Skeletal muscle satellite cell (primary cell): ENCODE data around the gene SBF1.

Source experiments
- H3K27me3 ChIP-seq: 2 replicates; pipeline ENCODE4 v1.7.0; 2013; ENCODE audit warnings: low read length; ENCODE audit not compliant: control insufficient read depth, insufficient read depth
- H3K36me3 ChIP-seq: 2 replicates; pipeline ENCODE4 v1.7.0; 2013; ENCODE audit warnings: mild to moderate bottlenecking, control low read depth, low read length; ENCODE audit not compliant: insufficient read depth
- H3K4me1 ChIP-seq: 2 replicates; pipeline ENCODE4 v1.7.0; 2013; ENCODE audit warnings: low read length; ENCODE audit not compliant: control insufficient read depth, insufficient read depth
- H3K4me2 ChIP-seq: 2 replicates; pipeline ENCODE4 v1.7.0; 2013; ENCODE audit warnings: mild to moderate bottlenecking, low read length
- H3K4me3 ChIP-seq: 2 replicates; pipeline ENCODE4 v1.7.0; 2013; ENCODE audit warnings: low read length
- H3K9ac ChIP-seq: 2 replicates; pipeline ENCODE4 v1.7.0; 2013; ENCODE audit warnings: mild to moderate bottlenecking, low read depth, low read length, moderate library complexity
- H3K9me3 ChIP-seq: replicated peaks from 2 replicates; pipeline ENCODE4 v1.7.0; 2013; ENCODE audit warnings: mild to moderate bottlenecking, control low read depth, low read length

SBF1 gene

DNA sequence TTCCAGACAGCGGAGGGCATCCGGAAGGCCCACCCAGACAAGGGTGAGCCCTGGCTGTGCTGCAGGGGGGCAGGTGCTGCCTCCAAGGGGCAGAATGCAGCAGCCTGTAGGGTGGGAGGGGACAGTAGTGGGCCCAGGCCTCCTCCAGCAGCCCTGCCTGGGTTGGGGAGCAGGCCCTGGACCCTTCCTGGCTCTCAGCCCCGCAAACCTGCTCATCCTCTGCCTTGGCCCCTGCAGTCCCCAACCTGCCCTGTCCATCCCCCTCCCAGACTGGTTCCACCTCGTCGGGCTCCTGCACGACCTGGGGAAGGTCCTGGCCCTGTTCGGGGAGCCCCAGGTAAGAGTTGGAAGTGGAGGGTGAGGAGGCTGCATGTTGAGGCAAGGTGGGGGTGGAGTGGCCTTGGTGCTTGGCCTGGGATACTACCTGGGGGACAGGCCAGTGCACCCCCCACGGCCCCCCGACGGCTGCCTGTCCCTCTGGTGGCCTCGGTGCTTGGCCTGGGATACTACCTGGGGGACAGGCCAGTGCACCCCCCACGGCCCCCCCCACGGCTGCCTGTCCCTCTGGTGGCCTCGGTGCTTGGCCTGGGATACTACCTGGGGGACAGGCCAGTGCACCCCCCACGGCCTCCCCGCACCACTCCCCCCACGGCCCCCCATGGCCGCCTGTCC, 13.3 kb upstream of the SBF1 start:
- H3K4me3 ChIP-seq, result no peak overlapping the region
- no peaks in the 10 kb centered on the region for H3K4me1 ChIP-seq
- peaks cover 7% of the 10 kb centered on the region for H3K27me3 ChIP-seq
- H3K9me3 ChIP-seq, result no peaks in the 10 kb centered on the region
- no peak overlapping the region for H3K9ac ChIP-seq
- no peak overlapping the region for H3K4me2 ChIP-seq
- H3K36me3 ChIP-seq, result no peaks in the 10 kb centered on the region

DNA sequence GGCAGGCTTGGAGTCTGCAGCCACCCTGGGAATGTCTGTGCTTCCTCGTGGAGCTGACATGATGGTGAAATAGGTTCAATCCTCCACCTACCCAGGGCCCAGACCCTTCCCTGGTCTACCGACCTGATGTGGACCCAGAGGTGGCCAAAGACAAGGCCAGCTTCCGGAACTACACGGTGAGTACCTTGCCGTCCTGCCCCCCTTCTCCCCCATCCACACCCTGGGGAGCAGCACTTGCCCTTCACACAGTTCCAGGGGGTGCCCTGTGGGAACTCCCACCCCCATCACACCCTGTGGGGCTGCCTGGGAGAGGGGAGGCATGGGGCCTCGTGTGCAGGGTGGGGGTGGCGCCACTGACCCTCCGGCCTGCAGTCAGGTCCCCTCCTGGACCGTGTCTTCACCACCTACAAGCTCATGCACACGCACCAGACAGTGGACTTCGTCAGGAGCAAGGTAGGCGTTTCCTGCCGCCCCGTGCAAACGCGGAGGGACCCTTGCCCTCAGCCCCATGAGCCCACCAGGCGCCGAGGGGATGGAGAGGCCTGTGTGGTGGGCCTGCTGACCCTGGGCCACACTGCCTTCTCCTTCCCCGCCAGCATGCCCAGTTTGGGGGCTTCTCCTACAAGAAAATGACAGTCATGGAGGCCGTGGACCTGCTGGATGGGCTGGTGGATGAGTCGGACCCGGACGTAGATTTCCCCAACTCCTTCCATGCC, 12.6 kb upstream of the SBF1 start:
- Histone ChIP-seq H3K4me3 (no peak overlapping the region), H3K36me3 (no peaks in the 10 kb centered on the region), H3K27me3 (peaks cover 8% of the 10 kb centered on the region), H3K9me3 (no peaks in the 10 kb centered on the region), H3K4me2 (no peak overlapping the region), H3K9ac (no peak overlapping the region), H3K4me1 (no peaks in the 10 kb centered on the region)

DNA sequence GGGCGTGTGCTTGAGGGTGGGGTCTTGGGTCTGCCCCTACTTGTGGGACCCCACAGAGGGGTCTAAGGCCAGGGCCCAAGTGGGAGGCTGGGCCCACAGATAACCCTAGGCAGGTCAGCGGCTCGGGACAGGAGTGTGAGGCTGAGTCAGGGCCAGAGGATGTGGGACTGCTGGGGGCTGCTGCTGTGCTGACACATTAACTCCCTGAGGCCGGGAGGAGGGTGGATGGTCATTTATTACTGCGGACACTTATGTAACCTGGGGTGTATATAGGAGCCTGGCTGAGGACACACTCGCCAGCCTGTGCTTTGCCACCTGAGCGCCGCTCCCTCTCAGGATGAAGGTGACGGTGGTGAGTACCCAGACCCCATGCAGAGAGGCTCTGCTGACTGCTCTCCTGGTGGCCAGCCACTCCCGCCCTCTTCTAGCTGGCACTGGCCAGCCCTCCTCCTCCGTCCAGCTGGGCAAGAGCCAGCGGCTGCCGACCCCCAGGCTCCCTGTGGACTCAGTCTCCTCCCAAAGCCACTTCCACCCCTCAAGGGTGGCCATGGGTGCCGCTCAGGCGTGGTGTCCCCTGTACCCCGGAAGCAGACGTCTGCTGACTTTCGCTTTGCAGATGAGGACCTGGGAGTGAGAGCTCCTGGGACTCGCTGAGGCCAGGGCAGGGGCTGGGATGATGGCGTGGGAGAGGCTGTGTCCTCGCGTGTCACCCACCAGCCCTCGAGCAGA, 11.9 kb upstream of the SBF1 start, which contains the start of gene MIOX:
Gene MIOX (plus strand): TSS at position 299 of the 729 bp plus-strand sequence. CDS start 39 bp downstream, at position 338.
- H3K27me3 ChIP-seq, result peaks cover 15% of the 10 kb centered on the region
- H3K9me3 ChIP-seq, result no peaks in the 10 kb centered on the region
- H3K4me2 ChIP-seq, result no peak within 1 kb of the TSS
- H3K36me3 ChIP-seq, result no peaks in the 10 kb centered on the region
- no peak within 1 kb of the TSS for H3K9ac ChIP-seq
- H3K4me3 ChIP-seq, result no peak within 1 kb of the TSS
- peaks cover 6% of the 10 kb centered on the region for H3K4me1 ChIP-seq

DNA sequence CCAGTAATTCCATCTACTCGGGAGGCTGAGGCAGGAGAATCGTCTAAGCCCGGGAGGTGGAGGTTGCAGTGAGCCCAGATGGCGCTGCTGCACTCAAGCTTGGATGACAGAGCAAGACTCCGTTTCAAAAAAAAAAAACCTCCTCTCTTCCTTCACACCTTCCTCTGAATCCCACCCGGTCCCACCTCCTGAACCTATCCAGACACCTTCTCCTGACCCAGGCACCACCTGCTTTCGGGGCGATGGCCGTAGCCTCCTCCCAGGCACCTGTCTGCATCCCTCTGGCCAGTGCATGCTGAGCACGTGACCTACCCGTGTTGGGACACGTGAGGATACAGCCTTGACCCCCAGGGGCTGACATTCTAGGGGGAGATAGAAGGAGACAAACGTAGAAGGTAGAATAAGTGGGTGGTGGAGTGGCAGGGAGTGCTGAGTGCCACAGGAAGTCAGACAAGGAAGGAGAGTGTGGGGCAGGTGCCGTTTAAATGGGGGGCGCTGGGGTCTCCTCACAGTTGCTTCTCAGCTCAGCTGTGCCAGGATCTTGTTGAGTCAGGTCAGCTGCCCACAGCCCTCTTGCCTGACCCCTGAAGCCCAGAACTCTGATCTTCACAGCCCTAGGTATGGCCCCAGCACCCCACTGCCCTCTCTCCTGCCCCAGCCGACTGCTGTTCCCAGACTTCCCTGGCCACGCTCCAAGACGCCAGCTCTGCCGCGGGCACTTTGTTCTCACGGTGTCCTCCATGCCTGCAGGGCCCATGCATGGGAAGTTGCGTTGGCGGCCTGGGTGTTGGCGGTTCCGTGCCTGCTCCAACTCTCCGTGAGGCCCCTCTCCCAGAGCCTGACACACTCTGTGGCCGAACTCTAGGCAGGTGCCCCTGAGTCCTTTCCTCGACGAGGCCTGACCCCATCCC, 10.6 kb upstream of the SBF1 start:
- H3K9me3 ChIP-seq, result no peaks in the 10 kb centered on the region
- H3K9ac ChIP-seq, result no peak overlapping the region
- peaks cover 6% of the 10 kb centered on the region for H3K4me1 ChIP-seq
- no peaks in the 10 kb centered on the region for H3K36me3 ChIP-seq
- peaks cover 27% of the 10 kb centered on the region for H3K27me3 ChIP-seq
- H3K4me3 ChIP-seq, result no peak overlapping the region
- no peak overlapping the region for H3K4me2 ChIP-seq

DNA sequence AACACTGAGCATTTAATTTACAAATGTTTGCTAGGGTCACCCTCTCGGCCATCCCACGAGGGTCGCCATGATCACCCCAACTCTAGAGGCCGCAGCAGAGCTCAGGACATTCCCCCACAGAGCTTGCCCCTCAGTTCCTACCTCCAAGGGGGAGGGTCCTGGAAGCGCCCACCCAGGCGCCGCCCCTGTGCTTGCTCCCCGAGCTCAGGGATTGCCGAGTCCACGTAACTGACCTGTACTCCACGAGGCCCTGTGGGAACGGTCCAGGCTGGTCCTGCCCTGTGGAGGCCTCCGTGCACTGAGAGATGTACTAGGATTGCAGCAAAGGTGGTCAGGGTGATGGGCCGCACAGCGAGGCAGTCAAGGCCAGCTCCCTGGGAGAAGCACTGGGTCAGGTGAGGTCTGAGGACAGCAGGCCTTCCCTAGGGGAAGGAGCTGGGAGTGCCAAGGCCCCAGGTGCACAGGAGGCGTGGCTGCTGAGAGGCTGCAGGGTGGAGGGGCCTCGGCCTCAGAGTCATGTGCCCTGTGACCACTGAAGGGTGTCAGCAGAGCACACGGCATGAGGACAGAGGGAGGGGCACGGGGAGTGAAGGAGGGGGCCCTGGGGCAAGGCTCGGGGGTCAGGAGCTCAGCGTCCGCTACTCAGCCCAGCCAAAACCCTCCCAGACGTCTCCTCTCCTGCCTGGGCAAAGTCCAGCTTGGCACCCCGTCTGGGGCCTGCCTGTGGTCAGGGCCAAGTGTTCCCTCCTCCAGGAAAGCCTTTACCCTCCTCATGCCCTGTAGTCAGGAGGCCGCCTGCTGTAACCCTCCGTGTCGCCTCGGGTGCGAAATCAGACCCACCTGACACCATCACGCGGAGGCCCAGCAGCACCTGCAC, 9.4 kb upstream of the SBF1 start:
- peaks cover 6% of the 10 kb centered on the region for H3K4me1 ChIP-seq
- no peak overlapping the region for H3K9ac ChIP-seq
- H3K36me3 ChIP-seq, result no peaks in the 10 kb centered on the region
- H3K9me3 ChIP-seq, result no peaks in the 10 kb centered on the region
- H3K4me3 ChIP-seq, result no peak overlapping the region
- no peak overlapping the region for H3K4me2 ChIP-seq
- peaks cover 36% of the 10 kb centered on the region for H3K27me3 ChIP-seq

DNA sequence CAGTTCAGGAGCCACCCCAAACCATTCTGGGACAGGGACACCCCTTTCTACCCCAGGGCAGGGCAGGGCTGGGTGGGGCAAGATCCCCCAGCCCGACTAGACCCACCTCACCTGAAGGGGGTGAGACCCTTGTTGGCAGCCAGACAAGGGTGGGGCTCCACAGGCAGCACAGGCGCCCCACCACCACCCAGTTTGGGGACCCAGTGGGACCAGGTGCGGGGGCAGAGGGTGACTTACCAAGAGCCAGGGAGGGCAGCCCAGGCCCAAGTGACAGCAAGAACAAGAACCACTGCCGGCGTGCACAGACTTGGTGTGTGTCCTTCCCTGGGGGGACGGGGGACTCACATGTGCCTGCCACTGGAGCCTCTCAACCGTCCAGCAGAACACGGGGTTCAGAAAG, 8.7 kb upstream of the SBF1 start:
- Histone ChIP-seq H3K9me3 (no peaks in the 10 kb centered on the region), H3K4me2 (no peak overlapping the region), H3K9ac (no peak overlapping the region), H3K4me1 (peaks cover 6% of the 10 kb centered on the region), H3K36me3 (no peaks in the 10 kb centered on the region), H3K27me3 (peaks cover 36% of the 10 kb centered on the region), H3K4me3 (no peak overlapping the region)

DNA sequence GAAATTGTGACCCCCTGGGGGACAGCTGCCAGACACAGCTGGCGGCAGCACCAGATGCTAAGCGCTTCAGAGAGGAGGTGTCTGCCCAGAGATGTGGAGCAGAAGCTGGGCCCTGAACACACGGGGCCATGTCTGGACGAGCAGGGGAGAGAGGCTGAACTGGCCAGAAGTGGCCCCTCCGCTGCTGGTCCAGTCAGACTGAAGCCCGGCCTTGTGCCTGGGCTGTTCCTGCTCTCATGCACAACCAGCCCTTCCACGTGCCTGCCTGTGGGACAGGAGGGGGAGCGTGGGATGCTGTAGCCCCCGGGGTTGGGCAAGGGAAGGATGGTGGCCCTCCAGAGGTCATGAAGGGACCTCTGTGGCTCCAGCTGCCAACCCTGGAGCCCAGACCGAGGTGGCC, 8.3 kb upstream of the SBF1 start:
- Histone ChIP-seq H3K9ac (no peak overlapping the region), H3K36me3 (no peaks in the 10 kb centered on the region), H3K4me1 (peaks cover 6% of the 10 kb centered on the region), H3K4me3 (no peak overlapping the region), H3K27me3 (peaks cover 36% of the 10 kb centered on the region), H3K9me3 (no peaks in the 10 kb centered on the region), H3K4me2 (no peak overlapping the region)

DNA sequence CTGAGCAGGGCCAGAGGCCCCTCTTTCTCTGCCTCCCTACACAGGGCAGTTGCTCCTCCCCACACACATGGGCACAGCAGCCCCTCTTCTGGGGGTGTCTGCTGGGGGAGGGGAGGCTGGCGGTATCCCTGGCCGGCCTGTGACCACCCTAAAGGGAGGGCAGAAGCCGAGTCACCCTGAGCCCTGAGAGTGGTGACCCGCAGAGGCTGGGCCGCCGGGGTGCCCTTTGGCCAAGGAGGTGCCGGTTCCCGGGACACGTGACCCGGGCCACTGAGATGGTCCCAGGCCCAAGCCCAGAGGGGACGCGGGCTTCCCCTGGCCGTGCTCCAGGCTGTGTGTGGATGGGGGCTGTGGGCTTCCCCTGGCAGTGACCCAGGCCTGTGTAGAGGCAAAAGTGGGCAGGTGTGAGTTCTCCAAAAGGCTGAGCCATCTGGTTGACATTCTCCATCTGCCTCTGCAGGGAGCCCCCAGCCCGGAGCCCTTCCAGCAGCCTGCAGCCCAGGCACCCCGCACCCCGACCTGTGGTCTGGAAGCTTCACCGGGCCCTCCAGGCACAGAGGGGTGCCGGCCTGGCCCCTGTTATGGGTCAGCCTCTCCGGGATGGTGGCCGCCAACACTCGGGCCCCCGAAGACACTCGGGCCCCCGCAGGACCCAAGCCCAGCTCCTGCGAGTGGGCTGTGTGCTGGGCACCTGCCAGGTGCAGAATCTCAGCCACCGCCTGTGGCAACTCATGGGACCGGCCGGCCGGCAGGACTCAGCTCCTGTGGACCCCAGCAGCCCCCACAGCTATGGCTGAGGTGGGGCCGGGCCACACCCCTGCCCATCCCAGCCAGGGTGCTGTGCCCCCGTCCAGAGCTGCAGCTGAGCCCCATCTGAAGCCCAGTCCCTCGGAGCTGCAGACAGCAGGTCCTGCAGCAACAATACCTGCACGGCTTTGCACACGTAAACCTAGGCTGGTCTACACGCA, 7.6 kb upstream of the SBF1 start:
- H3K4me2 ChIP-seq, result peak overlapping the region; percentile 44
- H3K36me3 ChIP-seq, result no peaks in the 10 kb centered on the region
- peaks cover 6% of the 10 kb centered on the region for H3K4me1 ChIP-seq
- H3K27me3 ChIP-seq, result peaks cover 36% of the 10 kb centered on the region
- no peaks in the 10 kb centered on the region for H3K9me3 ChIP-seq
- H3K9ac ChIP-seq, result no peak overlapping the region
- H3K4me3 ChIP-seq, result peak overlapping the region; percentile 55

DNA sequence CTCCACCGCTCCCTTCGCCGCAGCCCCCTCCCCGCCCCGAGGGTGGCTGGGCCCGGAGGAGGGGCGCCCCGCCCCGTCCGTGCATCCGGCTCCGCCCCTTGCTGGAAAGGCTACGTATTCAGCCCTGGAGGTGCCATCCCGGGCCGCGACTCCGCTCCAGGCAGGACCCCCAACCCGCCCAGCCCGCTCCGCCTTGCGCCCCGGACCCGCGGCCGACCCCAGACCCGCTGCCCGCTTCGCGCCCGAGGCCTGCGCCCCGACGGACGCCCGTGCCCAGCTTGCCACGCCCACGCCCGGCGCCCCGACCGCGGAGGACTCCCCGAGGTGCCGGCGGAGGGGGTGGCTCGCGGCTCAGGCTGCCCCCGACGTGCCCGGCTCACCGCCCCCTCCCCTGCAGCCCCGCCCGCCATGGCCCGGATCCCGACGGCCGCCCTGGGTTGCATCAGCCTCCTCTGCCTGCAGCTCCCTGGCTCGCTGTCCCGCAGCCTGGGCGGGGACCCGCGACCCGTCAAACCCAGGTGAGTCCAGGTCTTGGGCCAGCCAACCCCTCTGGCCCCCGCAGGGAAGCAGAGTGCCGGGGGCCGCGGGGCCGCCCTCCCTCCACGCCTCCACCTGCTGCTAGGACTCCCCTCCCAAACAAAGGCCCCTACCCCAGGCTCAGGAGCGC, 6.7 kb upstream of the SBF1 start, which contains the start of gene ADM2:
Gene ADM2 (plus strand): TSS at position 104 of the 667 bp plus-strand sequence. CDS start 305 bp downstream, at position 409.
- Histone ChIP-seq H3K36me3 (no peaks in the 10 kb centered on the region), H3K9me3 (no peaks in the 10 kb centered on the region), H3K4me2 (peak within 1 kb of the TSS; percentile 44), H3K4me1 (peaks cover 6% of the 10 kb centered on the region), H3K4me3 (peak within 1 kb of the TSS; percentile 55), H3K9ac (no peak within 1 kb of the TSS), H3K27me3 (peaks cover 28% of the 10 kb centered on the region)
